ENCODE results near the gene CNIH2. TPM values are rescaled to one million over a fixed set of nuclear protein-coding genes. Genes with fewer than 3 reads are reported as not detected.

The CNIH2 gene
- total and polyA plus RNA-seq, 9 of the 15 experiments (the other 6 are each of a cell fraction or from before 2014, with no cell fraction given), result 0.26 to 0.89 (median 0.40) TPM; not detected in 4

DNA sequence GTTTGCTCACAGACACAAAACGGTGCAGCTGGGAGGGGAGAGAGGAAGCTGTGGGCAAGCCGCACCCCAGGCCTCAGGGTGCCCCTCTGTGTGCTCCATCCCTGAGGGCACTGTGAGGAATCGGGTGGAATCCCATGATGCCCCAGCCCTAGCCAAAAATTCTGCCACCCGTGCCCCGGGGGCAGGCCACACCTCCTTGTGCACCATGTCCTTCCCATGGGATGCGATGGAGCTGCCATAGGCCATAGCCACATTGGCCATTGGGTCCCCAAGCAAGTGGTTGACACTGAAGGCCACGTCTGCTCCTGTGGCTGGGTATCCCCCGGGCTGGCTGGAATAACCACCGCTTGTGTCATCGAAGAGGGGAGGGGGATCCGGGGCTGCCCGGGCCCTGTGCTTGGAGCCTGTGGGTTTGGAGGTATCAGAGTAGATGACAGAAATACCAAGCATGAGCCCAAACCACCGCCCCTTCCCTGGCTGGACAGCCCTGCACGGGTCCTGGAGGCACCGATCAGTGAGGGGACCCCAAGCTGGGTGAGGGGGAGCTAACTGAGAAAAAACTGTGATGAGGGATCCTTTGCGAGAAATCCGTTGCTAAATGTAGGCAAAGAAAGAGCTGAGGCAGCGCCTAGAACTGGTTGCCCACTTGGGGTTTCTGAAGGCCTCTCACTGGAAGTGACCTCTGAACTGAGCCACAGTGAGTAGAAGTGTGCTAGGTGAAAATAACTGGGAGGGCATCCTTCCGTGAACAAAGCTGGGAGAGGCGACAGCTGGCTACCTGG lies 10.1 kb downstream of the CNIH2 start (continued):
- TF ChIP-seq KAT7 (CRISPR knock-in tag; IDR thresholded peaks at IDR 0.05; ENCODE audit: borderline replicate concordance), result peak; percentile 29; the same call in 1 of the 2 replicates
- TF ChIP-seq POLR3G (IDR thresholded peaks at IDR 0.05; ENCODE audit: extremely low read depth, insufficient read length, insufficient replicate concordance), result no peak
- TF ChIP-seq RBM39 (optimal IDR thresholded peaks at IDR 0.05; ENCODE audit: low read depth, low read length), result no peak
- no peak for TF ChIP-seq HDAC3 (IDR thresholded peaks at IDR 0.05; ENCODE audit: borderline replicate concordance, partially characterized antibody)
- no peak for TF ChIP-seq ZNF609 (CRISPR knock-in tag; IDR thresholded peaks at IDR 0.05; ENCODE audit: borderline replicate concordance)
- TF ChIP-seq FOXA3 (CRISPR knock-in tag; conservative IDR thresholded peaks at IDR 0.05 in 1 of 2, IDR thresholded peaks at IDR 0.05 in 1 of 2), result no peak
- no peak for TF ChIP-seq SMARCB1 (IDR thresholded peaks at IDR 0.05; ENCODE audit: insufficient read length, low read depth)
- no peak for TF ChIP-seq ZSCAN29 (IDR thresholded peaks at IDR 0.05)
- TF ChIP-seq NR2C1 (IDR thresholded peaks at IDR 0.05), result 0 out of 2 replicates have a peak, but pooled peaks have one; percentile 62
- peak; percentile 52 for TF ChIP-seq NR2C1 (tag; IDR thresholded peaks at IDR 0.05)
- no peak for TF ChIP-seq EGR1 (conservative IDR thresholded peaks at IDR 0.05)
- TF ChIP-seq SMAD4 (CRISPR knock-in tag; conservative IDR thresholded peaks at IDR 0.05), result no peak
- TF ChIP-seq DACH1 (IDR thresholded peaks at IDR 0.05; ENCODE audit: partially characterized antibody), result no peak
- TF ChIP-seq ZNF217 (CRISPR knock-in tag; IDR thresholded peaks at IDR 0.05), result no peak
- TF ChIP-seq ZNF175 (CRISPR knock-in tag; IDR thresholded peaks at IDR 0.05; ENCODE audit: low read depth), result no peak
- no peak for TF ChIP-seq ZNF644 (tag; IDR thresholded peaks at IDR 0.05; ENCODE audit: low read depth)
- TF ChIP-seq ZNF444 (CRISPR knock-in tag; IDR thresholded peaks at IDR 0.05), result no peak
- no peak for TF ChIP-seq NR2C2 (CRISPR knock-in tag; IDR thresholded peaks at IDR 0.05)
- peak; percentile 79; the same call in 1 of the 2 replicates for TF ChIP-seq NR2C2 (tag; IDR thresholded peaks at IDR 0.05)
- no peak for TF ChIP-seq ZFPM2 (CRISPR knock-in tag; IDR thresholded peaks at IDR 0.05)
- TF ChIP-seq, protein P1, sequence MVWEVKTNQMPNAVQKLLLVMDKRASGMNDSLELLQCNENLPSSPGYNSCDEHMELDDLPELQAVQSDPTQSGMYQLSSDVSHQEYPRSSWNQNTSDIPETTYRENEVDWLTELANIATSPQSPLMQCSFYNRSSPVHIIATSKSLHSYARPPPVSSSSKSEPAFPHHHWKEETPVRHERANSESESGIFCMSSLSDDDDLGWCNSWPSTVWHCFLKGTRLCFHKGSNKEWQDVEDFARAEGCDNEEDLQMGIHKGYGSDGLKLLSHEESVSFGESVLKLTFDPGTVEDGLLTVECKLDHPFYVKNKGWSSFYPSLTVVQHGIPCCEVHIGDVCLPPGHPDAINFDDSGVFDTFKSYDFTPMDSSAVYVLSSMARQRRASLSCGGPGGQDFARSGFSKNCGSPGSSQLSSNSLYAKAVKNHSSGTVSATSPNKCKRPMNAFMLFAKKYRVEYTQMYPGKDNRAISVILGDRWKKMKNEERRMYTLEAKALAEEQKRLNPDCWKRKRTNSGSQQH (CRISPR knock-in tag; IDR thresholded peaks at IDR 0.05), result no peak
- no peak for TF ChIP-seq HDAC8 (tag; IDR thresholded peaks at IDR 0.05)
- no peak for TF ChIP-seq ZEB2 (IDR thresholded peaks at IDR 0.05)
- 0 out of 2 replicates have a peak, but pooled peaks have one; percentile 4 for TF ChIP-seq GTF2E2 (tag; IDR thresholded peaks at IDR 0.05)
- TF ChIP-seq GABPB1 (CRISPR knock-in tag; IDR thresholded peaks at IDR 0.05), result no peak

Measured in K562 (cell line).